Measurements from ENCODE around the gene OTUB1. TPM values are rescaled to one million over a fixed set of nuclear protein-coding genes. Genes with fewer than 3 reads are reported as not detected.

OTUB1 gene
- total and polyA plus RNA-seq, 2 of the 4 experiments (the other 2 are of a cell fraction) = 69.0 to 168 TPM

GRCh38 chr11:63961608-63962412 is 24.4 kb upstream of the OTUB1 start:
- ATAC-seq (ENCODE audit: low read depth) (peak; percentile 88), DNase-seq (peak; percentile 31)
- ChIA-PET POLR2A (ENCODE audit: unreplicated experiment) (interaction anchor here (0.6 kb wide), 1 partner anchor 26 kb away, joined by 7 read pairs; no protein-coding TSS in a partner anchor), CTCF (interaction anchor here (0.6 to 0.7 kb wide), 2 partner anchors 18 to 179 kb away, joined by 3 read pairs; no protein-coding TSS in a partner anchor)
- Histone ChIP-seq H2BK5ac (ENCODE audit: low read depth, low read length, poor library complexity, severe bottlenecking) (no peak overlapping the region), H2BK15ac (ENCODE audit: low read depth, low read length) (no peak overlapping the region), H2AFZ (replicated peaks; ENCODE audit: low read length, poor library complexity) (peak overlapping the region; percentile 40), H3K14ac (replicated peaks; ENCODE audit: low read depth, low read length) (no peak overlapping the region), H3K9ac (ENCODE audit: low read depth, low read length) (no peak overlapping the region; the same call in 1 of the 2 replicates), H3K56ac (ENCODE audit: extremely low read depth, insufficient read depth, low read length) (no peak overlapping the region), H3K18ac (ENCODE audit: low read depth, low read length) (no peak overlapping the region; the same call in 1 of the 2 replicates), H2AK9ac (replicated peaks; ENCODE audit: low read depth, low read length, poor library complexity) (no peak overlapping the region), H2BK20ac (ENCODE audit: low read depth, low read length) (no peak overlapping the region), H3K27me3 (ENCODE audit: control insufficient read depth, insufficient read depth, low read length) (no peaks in the 10 kb centered on the region), H3K79me1 (ENCODE audit: low read depth in 1 of 2, low read length in 2 of 2) (no peaks in the 10 kb centered on the region), H3K4me1 (ENCODE audit: control insufficient read depth, insufficient read depth, low read length) (peaks cover 7% of the 10 kb centered on the region; the same call in 1 of the 2 replicates), H4K5ac (ENCODE audit: low read depth, low read length) (no peak overlapping the region; the same call in 1 of the 2 replicates), H4K8ac (ENCODE audit: low read depth in 2 of 2, low read length in 2 of 2) (0 out of 4 replicates have a peak overlapping the region, but pooled peaks of 1 of the 2 experiments have one; percentile 39), H3K36me3 (ENCODE audit: control insufficient read depth, insufficient read depth, low read length) (no peaks in the 10 kb centered on the region; the same call in 1 of the 2 replicates), H3K4me2 (ENCODE audit: low read depth, low read length) (no peak overlapping the region; the same call in 1 of the 2 replicates), H2BK120ac (ENCODE audit: low read depth, low read length) (no peak overlapping the region), H3K4ac (ENCODE audit: low read depth, low read length) (no peak overlapping the region; the same call in 1 of the 2 replicates), H3K9me1 (ENCODE audit: insufficient read depth, low read length) (no peaks in the 10 kb centered on the region), H4K91ac (ENCODE audit: insufficient read depth, low read depth, low read length) (no peak overlapping the region), H4K20me1 (ENCODE audit: insufficient read depth, low read length) (no peaks in the 10 kb centered on the region), H3K4me3 (ENCODE audit: insufficient read depth, low read depth, low read length) (no peak overlapping the region), H3K27ac (ENCODE audit: insufficient read depth, low read length) (no peak overlapping the region), H3K9me3 (ENCODE audit: control insufficient read depth, insufficient read depth, low read length) (no peaks in the 10 kb centered on the region), H2AK5ac (ENCODE audit: low read depth, low read length) (no peak overlapping the region), H3K23ac (ENCODE audit: low read depth, low read length) (no peak overlapping the region)
- TF ChIP-seq USF2 (IDR thresholded peaks at IDR 0.05; ENCODE audit: low read depth, low read length) = no peak
- TF ChIP-seq CEBPB (IDR thresholded peaks at IDR 0.05; ENCODE audit: low read depth, low read length) = no peak
- TF ChIP-seq MXI1 (IDR thresholded peaks at IDR 0.05; ENCODE audit: borderline replicate concordance, low read depth, low read length) = no peak
- no peak for TF ChIP-seq RAD21 (IDR thresholded peaks at IDR 0.05; ENCODE audit: low read length)
- no peak for TF ChIP-seq FOS (IDR thresholded peaks at IDR 0.05; ENCODE audit: low read depth, low read length)
- TF ChIP-seq POLR2A (IDR thresholded peaks at IDR 0.05; ENCODE audit: low read depth, low read length) = no peak
- TF ChIP-seq NFE2L2 (IDR thresholded peaks at IDR 0.05; ENCODE audit: low read depth, low read length) = no peak
- no peak; the same call in 1 of the 2 replicates for TF ChIP-seq MAZ (IDR thresholded peaks at IDR 0.05; ENCODE audit: borderline replicate concordance, low read depth, low read length)
- no peak for TF ChIP-seq RCOR1 (IDR thresholded peaks at IDR 0.05; ENCODE audit: insufficient replicate concordance, low read length)
- TF ChIP-seq ELK1 (IDR thresholded peaks at IDR 0.05; ENCODE audit: borderline replicate concordance, low read depth, low read length) = no peak
- WGBS, 2 experiments (ENCODE audit: extremely low coverage in 2 of 2, insufficient read length in 1 of 2) = 59% methylated on average over 5 of the region's 19 CpGs; no CpG with 5 or more reads in 1 of the 2 experiments
- BruUV-seq (replicated peaks) = no TSS peak
- intact Hi-C loops (cut with micrococcal nuclease) = no loop called here
- dilution Hi-C loops (cut with HindIII; ENCODE audit: low sequenced_read_pairs, unreplicated experiment) = no loop called here
- in situ Hi-C loops (cut with MboI; ENCODE audit: low sequenced_read_pairs) = no loop called here
